ENCODE data around the gene SLC2A4RG.
"Not testable (repeated sequence)": the region's sequence is repeated elsewhere in the genome, so short reads cannot be mapped to it uniquely, and the experiment has no call there.

SLC2A4RG gene

GRCh38 chr20:63775096-63775978 is 35.8 kb downstream of the SLC2A4RG start:
- peak; percentile 87 for DNase-seq (ENCODE audit: low read depth, low spot score)

GRCh38 chr20:63776875-63777274 is 37.3 kb downstream of the SLC2A4RG start:
- not testable (repeated sequence) for DNase-seq (ENCODE audit: low read depth, low spot score)

GRCh38 chr20:63777614-63778013 is 38.0 kb downstream of the SLC2A4RG start:
- DNase-seq (ENCODE audit: low read depth, low spot score): no peak

GRCh38 chr20:63778034-63778752 is 38.6 kb downstream of the SLC2A4RG start:
- DNase-seq (ENCODE audit: low read depth, low spot score): peak; percentile 63

- no peak for DNase-seq (ENCODE audit: low read depth, low spot score)
These were observed 39.3 kb downstream of the SLC2A4RG start for GRCh38 chr20:63778857-63779256.

- DNase-seq (ENCODE audit: low read depth, low spot score): no peak
These were observed 41.6 kb downstream of the SLC2A4RG start for GRCh38 chr20:63781181-63781580.

GRCh38 chr20:63782051-63782471 is 42.5 kb downstream of the SLC2A4RG start:
- no peak for DNase-seq (ENCODE audit: low read depth, low spot score)

- no peak for DNase-seq (ENCODE audit: low read depth, low spot score)
These were observed 43.0 kb downstream of the SLC2A4RG start for GRCh38 chr20:63782521-63782971.

- no peak for DNase-seq (ENCODE audit: low read depth, low spot score)
These were observed 44.4 kb downstream of the SLC2A4RG start for GRCh38 chr20:63783970-63784369.

GRCh38 chr20:63785691-63786131 is 46.1 kb downstream of the SLC2A4RG start:
- DNase-seq (ENCODE audit: low read depth, low spot score): no peak

GRCh38 chr20:63787302-63787701 is 47.7 kb downstream of the SLC2A4RG start:
- no peak for DNase-seq (ENCODE audit: low read depth, low spot score)

- no peak for DNase-seq (ENCODE audit: low read depth, low spot score)
These were observed 48.2 kb downstream of the SLC2A4RG start for GRCh38 chr20:63787749-63788148.

- no peak for DNase-seq (ENCODE audit: low read depth, low spot score)
These were observed 50.4 kb downstream of the SLC2A4RG start for GRCh38 chr20:63789836-63790571.

GRCh38 chr20:63790572-63791168 is 51.1 kb downstream of the SLC2A4RG start:
- no peak for DNase-seq (ENCODE audit: low read depth, low spot score)

GRCh38 chr20:63791497-63792156 is 52.1 kb downstream of the SLC2A4RG start:
- no peak for DNase-seq (ENCODE audit: low read depth, low spot score)

- no peak for DNase-seq (ENCODE audit: low read depth, low spot score)
These were observed 53.3 kb downstream of the SLC2A4RG start for GRCh38 chr20:63792866-63793265.

All from astrocyte of the hippocampus (primary cell).